HL-60 (cell line): ENCODE data around the gene FBXL17.

Source experiments
- DNase-seq, 2 experiments: peaks; one replicate each; pipeline ENCODE4 v3.0.0-alpha.2; 2010 to 2020; ENCODE audit warnings: low read depth in 1 of 2, low spot score in 1 of 2
- H3K27ac ChIP-seq: fragments of 250-450 bp; sonication (Bioruptor Pico); replicated peaks from 2 replicates; pipeline ENCODE4 v1.5.1; 2020; ENCODE audit warnings: mild to moderate bottlenecking, moderate library complexity
- H3K27me3 ChIP-seq: fragments of 250-450 bp; sonication (Bioruptor Pico); 2 replicates; pipeline ENCODE4 v1.5.1; 2021; ENCODE audit warnings: mild to moderate bottlenecking, moderate library complexity; ENCODE audit not compliant: insufficient read depth, poor library complexity, severe bottlenecking
- H3K4me3 ChIP-seq: replicated peaks from 2 replicates; pipeline ENCODE4 v1.5.1; 2011; ENCODE audit warnings: mild to moderate bottlenecking, control low read depth, low read length; ENCODE audit not compliant: insufficient read depth
- GABPA ChIP-seq: IDR thresholded peaks from 2 replicates; pipeline ENCODE4 v1.6.1; 2012; ENCODE audit warnings: low read depth
- POLR2AphosphoS5 ChIP-seq: IDR thresholded peaks from 2 replicates; pipeline ENCODE4 v1.6.1; 2012; ENCODE audit warnings: low read depth
- SPI1 ChIP-seq: IDR thresholded peaks from 2 replicates; pipeline ENCODE4 v1.6.1; 2012; ENCODE audit warnings: low read depth, mild to moderate bottlenecking, borderline replicate concordance
- TF ChIP-seq, protein P1 (sequence below): IDR thresholded peaks from 2 replicates; pipeline ENCODE4 v1.6.1; 2012; ENCODE audit warnings: low read depth; ENCODE audit not compliant: insufficient replicate concordance
- TF ChIP-seq, protein P2 (sequence below): IDR thresholded peaks from one replicate; pipeline ENCODE4 v1.5.1; 2011; ENCODE audit warnings: low read length, control low read depth, inconsistent platforms; ENCODE audit not compliant: insufficient read depth

The FBXL17 gene

DNA sequence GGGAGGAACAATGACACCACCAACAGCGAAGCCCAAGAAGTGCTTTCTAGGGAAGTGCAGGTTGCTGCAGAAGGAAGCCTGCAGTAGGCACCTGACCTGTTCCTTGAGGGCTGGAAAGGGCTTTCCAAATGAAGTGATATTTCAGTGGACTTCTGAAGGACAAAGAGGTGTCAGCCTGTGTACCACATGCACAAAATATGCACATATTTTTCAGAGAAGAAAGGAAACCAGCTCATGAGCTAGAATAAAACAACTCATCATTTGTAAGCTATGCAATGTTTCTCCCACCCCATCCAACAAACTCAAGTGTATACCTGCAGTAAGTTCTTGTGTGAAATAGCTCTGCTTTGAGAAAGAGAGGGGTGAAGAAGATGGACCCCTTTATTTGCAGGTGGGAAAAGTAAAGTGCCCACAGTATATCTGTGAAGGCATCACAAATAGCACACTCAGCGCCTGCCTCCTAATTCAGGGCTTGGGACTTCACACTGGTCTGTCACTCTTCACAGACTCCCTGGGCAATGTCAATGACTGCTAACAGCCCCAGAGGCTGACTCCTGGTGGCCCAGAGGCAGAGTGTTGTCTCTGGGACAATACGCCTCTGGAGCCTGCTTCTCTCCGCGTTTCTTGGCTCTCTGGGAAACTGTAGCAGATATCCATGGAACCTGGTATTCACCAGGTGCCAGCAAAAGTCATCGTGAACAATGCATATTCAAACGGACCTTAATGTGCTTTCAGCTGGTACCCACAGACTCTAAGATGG, 513.1 kb downstream of the FBXL17 start:
- H3K4me3 ChIP-seq: no peak overlapping the region
- DNase-seq: no peak
- TF ChIP-seq, protein P1, sequence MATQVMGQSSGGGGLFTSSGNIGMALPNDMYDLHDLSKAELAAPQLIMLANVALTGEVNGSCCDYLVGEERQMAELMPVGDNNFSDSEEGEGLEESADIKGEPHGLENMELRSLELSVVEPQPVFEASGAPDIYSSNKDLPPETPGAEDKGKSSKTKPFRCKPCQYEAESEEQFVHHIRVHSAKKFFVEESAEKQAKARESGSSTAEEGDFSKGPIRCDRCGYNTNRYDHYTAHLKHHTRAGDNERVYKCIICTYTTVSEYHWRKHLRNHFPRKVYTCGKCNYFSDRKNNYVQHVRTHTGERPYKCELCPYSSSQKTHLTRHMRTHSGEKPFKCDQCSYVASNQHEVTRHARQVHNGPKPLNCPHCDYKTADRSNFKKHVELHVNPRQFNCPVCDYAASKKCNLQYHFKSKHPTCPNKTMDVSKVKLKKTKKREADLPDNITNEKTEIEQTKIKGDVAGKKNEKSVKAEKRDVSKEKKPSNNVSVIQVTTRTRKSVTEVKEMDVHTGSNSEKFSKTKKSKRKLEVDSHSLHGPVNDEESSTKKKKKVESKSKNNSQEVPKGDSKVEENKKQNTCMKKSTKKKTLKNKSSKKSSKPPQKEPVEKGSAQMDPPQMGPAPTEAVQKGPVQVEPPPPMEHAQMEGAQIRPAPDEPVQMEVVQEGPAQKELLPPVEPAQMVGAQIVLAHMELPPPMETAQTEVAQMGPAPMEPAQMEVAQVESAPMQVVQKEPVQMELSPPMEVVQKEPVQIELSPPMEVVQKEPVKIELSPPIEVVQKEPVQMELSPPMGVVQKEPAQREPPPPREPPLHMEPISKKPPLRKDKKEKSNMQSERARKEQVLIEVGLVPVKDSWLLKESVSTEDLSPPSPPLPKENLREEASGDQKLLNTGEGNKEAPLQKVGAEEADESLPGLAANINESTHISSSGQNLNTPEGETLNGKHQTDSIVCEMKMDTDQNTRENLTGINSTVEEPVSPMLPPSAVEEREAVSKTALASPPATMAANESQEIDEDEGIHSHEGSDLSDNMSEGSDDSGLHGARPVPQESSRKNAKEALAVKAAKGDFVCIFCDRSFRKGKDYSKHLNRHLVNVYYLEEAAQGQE: no peak
- TF ChIP-seq POLR2AphosphoS5 (no peak), SPI1 (no peak), GABPA (no peak)
- TF ChIP-seq, protein P2, sequence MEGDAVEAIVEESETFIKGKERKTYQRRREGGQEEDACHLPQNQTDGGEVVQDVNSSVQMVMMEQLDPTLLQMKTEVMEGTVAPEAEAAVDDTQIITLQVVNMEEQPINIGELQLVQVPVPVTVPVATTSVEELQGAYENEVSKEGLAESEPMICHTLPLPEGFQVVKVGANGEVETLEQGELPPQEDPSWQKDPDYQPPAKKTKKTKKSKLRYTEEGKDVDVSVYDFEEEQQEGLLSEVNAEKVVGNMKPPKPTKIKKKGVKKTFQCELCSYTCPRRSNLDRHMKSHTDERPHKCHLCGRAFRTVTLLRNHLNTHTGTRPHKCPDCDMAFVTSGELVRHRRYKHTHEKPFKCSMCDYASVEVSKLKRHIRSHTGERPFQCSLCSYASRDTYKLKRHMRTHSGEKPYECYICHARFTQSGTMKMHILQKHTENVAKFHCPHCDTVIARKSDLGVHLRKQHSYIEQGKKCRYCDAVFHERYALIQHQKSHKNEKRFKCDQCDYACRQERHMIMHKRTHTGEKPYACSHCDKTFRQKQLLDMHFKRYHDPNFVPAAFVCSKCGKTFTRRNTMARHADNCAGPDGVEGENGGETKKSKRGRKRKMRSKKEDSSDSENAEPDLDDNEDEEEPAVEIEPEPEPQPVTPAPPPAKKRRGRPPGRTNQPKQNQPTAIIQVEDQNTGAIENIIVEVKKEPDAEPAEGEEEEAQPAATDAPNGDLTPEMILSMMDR: no peak
- no peaks in the 10 kb centered on the region for H3K27me3 ChIP-seq
- no peak overlapping the region for H3K27ac ChIP-seq

DNA sequence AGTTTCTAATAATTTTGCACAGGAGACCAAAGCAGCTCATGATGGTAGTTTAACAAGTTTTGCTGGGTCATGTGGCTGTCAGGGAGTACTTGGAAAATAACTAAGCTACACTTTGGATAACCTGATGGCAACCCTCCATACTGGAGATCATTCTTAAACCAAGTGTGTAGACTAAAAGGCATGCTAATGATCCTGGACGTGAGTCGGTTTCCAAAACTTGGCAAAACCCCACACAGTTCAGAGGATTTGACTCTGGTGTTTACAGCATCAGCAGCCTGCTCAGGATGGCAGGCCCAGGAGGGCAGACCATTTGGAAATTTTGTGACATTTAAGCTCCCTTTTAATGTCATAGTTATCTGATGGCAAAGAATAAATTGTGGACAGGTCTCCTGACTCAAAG, 514.6 kb downstream of the FBXL17 start:
- DNase-seq: no peak
- Histone ChIP-seq H3K27ac (no peak overlapping the region), H3K27me3 (no peaks in the 10 kb centered on the region), H3K4me3 (no peak overlapping the region)
- TF ChIP-seq GABPA: no peak
- no peak for TF ChIP-seq POLR2AphosphoS5
- TF ChIP-seq, protein P1: no peak
- TF ChIP-seq SPI1: no peak
- TF ChIP-seq, protein P2: no peak

DNA sequence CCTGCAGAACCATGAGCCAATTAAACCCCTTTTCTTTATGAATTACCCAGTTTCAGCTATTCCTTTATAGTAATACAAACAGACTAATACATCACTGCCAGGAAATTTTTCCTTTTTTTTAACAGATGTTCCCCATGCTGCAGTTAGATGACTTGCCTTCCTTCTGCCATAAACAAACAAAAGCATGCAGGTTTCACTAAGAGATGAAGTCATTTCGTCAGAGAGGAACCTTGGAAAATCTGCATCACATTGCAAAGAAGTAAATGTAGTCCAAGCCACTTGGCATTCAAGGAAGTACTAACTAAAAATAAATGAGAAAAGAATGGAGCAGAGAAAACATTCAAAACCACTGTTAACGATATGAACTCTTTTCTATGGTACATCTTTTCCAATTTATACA, 517.1 kb downstream of the FBXL17 start:
- no peak overlapping the region for H3K27ac ChIP-seq
- TF ChIP-seq POLR2AphosphoS5: no peak
- TF ChIP-seq GABPA: no peak
- TF ChIP-seq, protein P2: no peak
- TF ChIP-seq SPI1: no peak
- TF ChIP-seq, protein P1: no peak
- no peak overlapping the region for H3K4me3 ChIP-seq
- H3K27me3 ChIP-seq: no peaks in the 10 kb centered on the region
- no peak for DNase-seq
